ENCODE data around the gene NPEPPS. TPM values are rescaled to one million over a fixed set of nuclear protein-coding genes. Genes with fewer than 3 reads are reported as not detected.

NPEPPS gene
- total RNA-seq, 4 donors from 2014 or later: 119 to 237 (median 170) TPM

- Histone ChIP-seq H3K9me3 (no peaks in the 10 kb centered on the region), H3K4me1 (peaks cover 22 to 57% (median 28%) of the 10 kb centered on the region in 4 donors), H3K27ac (peak overlapping the region in 2 of 4 donors; percentile 93 to 97), H3K36me3 (peaks cover 0 to 41% (median 20%) of the 10 kb centered on the region in 4 donors), H3K27me3 (no peaks in the 10 kb centered on the region), H3K4me3 (peak overlapping the region in 1 of 4 donors; percentile 89)
- intact Hi-C loops (cut with DNase I; ENCODE audit: low total_unique reads) (no loop called here), in situ Hi-C loops (cut with MboI; ENCODE audit: low pct_ligation_motif_present in 1 of 4, low pct_unique_long_range_greater_than_20kb in 1 of 4, low sequenced_read_pairs in 3 of 4) (no loop called here)
- DNase-seq: no peak
- WGBS, 2 donors (ENCODE audit: low coverage in 1 of 2): 36 to 50% methylated on average over 2 of the region's 2 CpGs
- no peak for TF ChIP-seq POLR2AphosphoS5 (IDR thresholded peaks at IDR 0.05)
- no peak for TF ChIP-seq CTCF (IDR thresholded peaks at IDR 0.05)
- TF ChIP-seq POLR2A (IDR thresholded peaks at IDR 0.05): no peak
- TF ChIP-seq EP300 (IDR thresholded peaks at IDR 0.05; ENCODE audit: low read depth): no peak
Measured at GRCh38 chr17:47651704-47652103, 120.8 kb downstream of the NPEPPS start.

DNA sequence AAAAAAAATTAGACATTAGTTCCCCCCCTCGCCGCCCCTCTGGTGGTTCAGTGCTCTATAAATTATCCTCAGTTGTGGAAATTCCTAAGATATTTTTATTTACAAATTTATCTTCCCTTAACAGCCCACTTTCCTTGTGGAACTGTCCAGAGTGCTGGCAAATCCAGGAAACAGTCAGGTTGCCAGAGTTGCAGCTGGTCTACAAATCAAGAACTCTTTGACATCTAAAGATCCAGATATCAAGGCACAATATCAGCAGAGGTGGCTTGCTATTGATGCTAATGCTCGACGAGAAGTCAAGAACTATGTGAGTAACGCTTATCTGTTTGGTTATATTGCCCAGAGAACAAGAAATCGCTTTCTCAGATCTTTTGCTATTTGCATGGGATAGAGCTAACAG lies 121.7 kb downstream of the NPEPPS start:
- Histone ChIP-seq H3K27me3 (no peaks in the 10 kb centered on the region), H3K9me3 (no peaks in the 10 kb centered on the region), H3K4me3 (no peak overlapping the region), H3K4me1 (peaks cover 22 to 53% (median 28%) of the 10 kb centered on the region in 4 donors), H3K27ac (no peak overlapping the region), H3K36me3 (peaks cover 0 to 49% (median 24%) of the 10 kb centered on the region in 4 donors)
- intact Hi-C loops (cut with DNase I; ENCODE audit: low total_unique reads) (no loop called here), in situ Hi-C loops (cut with MboI; ENCODE audit: low pct_ligation_motif_present in 1 of 4, low pct_unique_long_range_greater_than_20kb in 1 of 4, low sequenced_read_pairs in 3 of 4) (no loop called here)
- TF ChIP-seq CTCF (IDR thresholded peaks at IDR 0.05) (no peak), POLR2AphosphoS5 (IDR thresholded peaks at IDR 0.05) (no peak), POLR2A (IDR thresholded peaks at IDR 0.05) (no peak), EP300 (IDR thresholded peaks at IDR 0.05; ENCODE audit: low read depth) (no peak)
- WGBS, 2 donors (ENCODE audit: low coverage in 1 of 2): 89 to 90% methylated on average over 4 to 6 of the region's 6 CpGs
- no peak for DNase-seq

- WGBS, 2 donors (ENCODE audit: low coverage in 1 of 2): 88 to 100% methylated on average over 1 to 2 of the region's 2 CpGs
- in situ Hi-C loops (cut with MboI; ENCODE audit: low pct_ligation_motif_present in 1 of 4, low pct_unique_long_range_greater_than_20kb in 1 of 4, low sequenced_read_pairs in 3 of 4) (no loop called here), intact Hi-C loops (cut with DNase I; ENCODE audit: low total_unique reads) (no loop called here)
- Histone ChIP-seq H3K4me1 (peaks cover 20 to 44% (median 25%) of the 10 kb centered on the region in 4 donors), H3K4me3 (no peak overlapping the region), H3K27ac (no peak overlapping the region), H3K27me3 (no peaks in the 10 kb centered on the region), H3K36me3 (peaks cover 0 to 57% (median 30%) of the 10 kb centered on the region in 4 donors), H3K9me3 (no peaks in the 10 kb centered on the region)
- TF ChIP-seq POLR2AphosphoS5 (IDR thresholded peaks at IDR 0.05) (no peak), EP300 (IDR thresholded peaks at IDR 0.05; ENCODE audit: low read depth) (no peak), POLR2A (IDR thresholded peaks at IDR 0.05) (no peak), CTCF (IDR thresholded peaks at IDR 0.05) (no peak)
- no peak for DNase-seq
Measured at GRCh38 chr17:47653442-47653841, 122.5 kb downstream of the NPEPPS start.

DNA sequence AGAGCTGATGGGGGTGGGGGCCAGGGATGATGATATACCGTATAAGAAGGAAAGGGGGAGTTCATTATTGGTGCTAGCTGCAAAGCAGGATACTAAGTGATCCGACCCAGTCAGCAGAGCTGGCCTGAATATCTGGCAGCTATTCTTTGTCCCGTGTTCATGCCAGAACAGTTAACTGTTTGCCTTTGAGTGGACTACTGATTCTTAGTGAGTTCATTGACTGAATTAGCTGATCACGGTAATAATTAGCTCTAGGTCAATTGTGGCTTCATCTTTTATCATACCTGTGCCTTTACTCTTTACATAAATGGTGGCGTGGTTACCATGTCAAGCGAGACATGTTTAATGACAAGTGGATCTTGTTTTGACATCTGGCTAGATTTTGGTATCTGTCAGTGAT lies 124.1 kb downstream of the NPEPPS start:
- in situ Hi-C loops (cut with MboI; ENCODE audit: low pct_ligation_motif_present in 1 of 4, low pct_unique_long_range_greater_than_20kb in 1 of 4, low sequenced_read_pairs in 3 of 4) (no loop called here), intact Hi-C loops (cut with DNase I; ENCODE audit: low total_unique reads) (no loop called here)
- Histone ChIP-seq H3K4me3 (no peak overlapping the region), H3K27me3 (no peaks in the 10 kb centered on the region), H3K9me3 (no peaks in the 10 kb centered on the region), H3K4me1 (peaks cover 15 to 50% (median 27%) of the 10 kb centered on the region in 4 donors), H3K27ac (no peak overlapping the region), H3K36me3 (peaks cover 0 to 70% (median 35%) of the 10 kb centered on the region in 4 donors)
- no peak for DNase-seq
- WGBS, 2 donors (ENCODE audit: low coverage in 1 of 2): 42 to 60% methylated on average over 6 of the region's 6 CpGs
- TF ChIP-seq CTCF (IDR thresholded peaks at IDR 0.05): no peak
- no peak for TF ChIP-seq POLR2AphosphoS5 (IDR thresholded peaks at IDR 0.05)
- no peak for TF ChIP-seq EP300 (IDR thresholded peaks at IDR 0.05; ENCODE audit: low read depth)
- TF ChIP-seq POLR2A (IDR thresholded peaks at IDR 0.05): no peak
